Neural cell (in vitro differentiated cells): ENCODE data around the gene NRP2. TPM values are rescaled to one million over a fixed set of nuclear protein-coding genes. Genes with fewer than 3 reads are reported as not detected.

Source experiments
- H2AFZ ChIP-seq: fragments of 200-600, 300-800 bp; sonication (generic), shearing (Covaris generic); 2 replicates; pipeline ENCODE4 v1.6.0; 2014; ENCODE audit warnings: low read depth, mild to moderate bottlenecking, antibody characterized with exemption, low read length, moderate library complexity
- H3F3A ChIP-seq: fragments of 200-600 bp; shearing (Covaris generic); 2 replicates; pipeline ENCODE4 v1.6.1; 2016; ENCODE audit warnings: mild to moderate bottlenecking, moderate library complexity, mixed read lengths, antibody characterized with exemption, low read length; ENCODE audit not compliant: insufficient read depth, poor library complexity, severe bottlenecking
- H3K27ac ChIP-seq: fragments of 200-600, 300-800 bp; sonication (generic), shearing (Covaris generic); 2 replicates; pipeline ENCODE4 v1.5.1; 2014; ENCODE audit warnings: mild to moderate bottlenecking, low read length, moderate library complexity
- H3K27me3 ChIP-seq: fragments of 300-800, 200-600 bp; sonication (generic), shearing (Covaris generic); 2 replicates; pipeline ENCODE4 v1.6.0; 2014; ENCODE audit warnings: mild to moderate bottlenecking, low read depth, low read length, moderate library complexity; ENCODE audit not compliant: insufficient read depth
- H3K36me3 ChIP-seq: fragments of 300-800, 200-600 bp; sonication (generic), shearing (Covaris generic); 2 replicates; pipeline ENCODE4 v1.5.1; 2014; ENCODE audit warnings: mild to moderate bottlenecking, antibody characterized with exemption, low read length, moderate library complexity; ENCODE audit not compliant: insufficient read depth
- H3K4me2 ChIP-seq: fragments of 300-800, 200-600 bp; sonication (generic), shearing (Covaris generic); 2 replicates; pipeline ENCODE4 v1.6.0; 2014; ENCODE audit warnings: mild to moderate bottlenecking, low read length
- H3K4me3 ChIP-seq: fragments of 300-800, 200-600 bp; sonication (generic), shearing (Covaris generic); 2 replicates; pipeline ENCODE4 v1.5.1; 2014; ENCODE audit warnings: mild to moderate bottlenecking, low read length, moderate library complexity
- H3K79me2 ChIP-seq: fragments of 200-600 bp; shearing (Covaris generic); replicated peaks from 2 replicates; pipeline ENCODE4 v1.6.0; 2014; ENCODE audit warnings: mild to moderate bottlenecking, low read length, moderate library complexity; ENCODE audit not compliant: insufficient read depth
- H3K9ac ChIP-seq: fragments of 300-800, 200-600 bp; sonication (generic), shearing (Covaris generic); 2 replicates; pipeline ENCODE4 v1.6.1; 2016; ENCODE audit warnings: mild to moderate bottlenecking, low read length, mixed read lengths
- H3K9me2 ChIP-seq: fragments of 200-600 bp; shearing (Covaris generic); 2 replicates; pipeline ENCODE4 v1.6.1; 2016; ENCODE audit warnings: mild to moderate bottlenecking, low read length, mixed read lengths; ENCODE audit not compliant: insufficient read depth
- H3K9me3 ChIP-seq: fragments of 200-600, 300-800 bp; sonication (generic), shearing (Covaris generic); 2 replicates; pipeline ENCODE4 v1.6.1; 2016; ENCODE audit warnings: mild to moderate bottlenecking, mixed run types, low read length, moderate library complexity, mixed read lengths
- H4K20me1 ChIP-seq: fragments of 200-600 bp; shearing (Covaris generic); 2 replicates; pipeline ENCODE4 v1.6.1; 2016; ENCODE audit warnings: mild to moderate bottlenecking, mixed run types; ENCODE audit not compliant: insufficient read depth
- EP300 ChIP-seq: fragments of 450-650 bp; conservative IDR thresholded peaks from 2 replicates; pipeline ENCODE4 v1.6.1; 2014; ENCODE audit warnings: antibody characterized with exemption, mild to moderate bottlenecking, moderate library complexity; ENCODE audit not compliant: poor library complexity, severe bottlenecking
- EZH2 ChIP-seq: fragments of 200-600, 300-800 bp; shearing (Covaris generic), sonication (generic); IDR thresholded peaks from 2 replicates; pipeline ENCODE4 v1.6.1; 2014; ENCODE audit warnings: antibody characterized with exemption, low read length, borderline replicate concordance, mild to moderate bottlenecking; ENCODE audit not compliant: insufficient read depth, poor library complexity, severe bottlenecking
- MXI1 ChIP-seq: fragments of 450-650 bp; conservative IDR thresholded peaks from 2 replicates; pipeline ENCODE4 v1.6.1; 2014; ENCODE audit warnings: antibody characterized with exemption, mild to moderate bottlenecking; ENCODE audit not compliant: poor library complexity, severe bottlenecking
- POLR2AphosphoS5 ChIP-seq: IDR thresholded peaks from 2 replicates; pipeline ENCODE4 v1.6.1; 2012
- RAD21 ChIP-seq: fragments of 450-650 bp; conservative IDR thresholded peaks from 2 replicates; pipeline ENCODE4 v1.6.1; 2014; ENCODE audit warnings: antibody characterized with exemption, mild to moderate bottlenecking, moderate library complexity
- REST ChIP-seq: IDR thresholded peaks from 2 replicates; pipeline ENCODE4 v1.6.1; 2012; ENCODE audit warnings: borderline replicate concordance
- SMC3 ChIP-seq: fragments of 450-650 bp; conservative IDR thresholded peaks from 2 replicates; pipeline ENCODE4 v1.6.1; 2014; ENCODE audit warnings: antibody characterized with exemption, mild to moderate bottlenecking, moderate library complexity; ENCODE audit not compliant: poor library complexity
- TAF1 ChIP-seq: IDR thresholded peaks from 2 replicates; pipeline ENCODE4 v1.6.1; 2012; ENCODE audit warnings: low read depth
- polyA plus RNA-seq: library from polyadenylated mRNA; depleted of rRNA; stranded (reverse); fragments of >200 nt; gene quantifications from 2 replicates; pipeline ENCODE4 v1.2.3, GENCODE V29; 2014
- TF ChIP-seq, protein P1 (sequence below): fragments of 450-650 bp; IDR thresholded peaks from 2 replicates; pipeline ENCODE4 v1.5.1; 2014; ENCODE audit warnings: antibody characterized with exemption, mild to moderate bottlenecking, moderate library complexity; ENCODE audit not compliant: poor library complexity, severe bottlenecking

Gene NRP2
- polyA plus RNA-seq, 1 donor from 2014 or later = 30.2 TPM

GRCh38 chr2:205815673-205816072 is 133.4 kb downstream of the NRP2 start:
- Histone ChIP-seq H3K9ac (no peak overlapping the region), H3K79me2 (no peaks in the 10 kb centered on the region), H3K27ac (peak overlapping the region; percentile 42), H3K36me3 (no peaks in the 10 kb centered on the region), H2AFZ (no peak overlapping the region), H4K20me1 (no peaks in the 10 kb centered on the region), H3F3A (no peaks in the 10 kb centered on the region), H3K27me3 (no peaks in the 10 kb centered on the region), H3K4me2 (peak overlapping the region; percentile 27), H3K4me3 (peak overlapping the region; percentile 33), H3K9me3 (no peaks in the 10 kb centered on the region), H3K9me2 (no peaks in the 10 kb centered on the region)
- TF ChIP-seq, protein P1, sequence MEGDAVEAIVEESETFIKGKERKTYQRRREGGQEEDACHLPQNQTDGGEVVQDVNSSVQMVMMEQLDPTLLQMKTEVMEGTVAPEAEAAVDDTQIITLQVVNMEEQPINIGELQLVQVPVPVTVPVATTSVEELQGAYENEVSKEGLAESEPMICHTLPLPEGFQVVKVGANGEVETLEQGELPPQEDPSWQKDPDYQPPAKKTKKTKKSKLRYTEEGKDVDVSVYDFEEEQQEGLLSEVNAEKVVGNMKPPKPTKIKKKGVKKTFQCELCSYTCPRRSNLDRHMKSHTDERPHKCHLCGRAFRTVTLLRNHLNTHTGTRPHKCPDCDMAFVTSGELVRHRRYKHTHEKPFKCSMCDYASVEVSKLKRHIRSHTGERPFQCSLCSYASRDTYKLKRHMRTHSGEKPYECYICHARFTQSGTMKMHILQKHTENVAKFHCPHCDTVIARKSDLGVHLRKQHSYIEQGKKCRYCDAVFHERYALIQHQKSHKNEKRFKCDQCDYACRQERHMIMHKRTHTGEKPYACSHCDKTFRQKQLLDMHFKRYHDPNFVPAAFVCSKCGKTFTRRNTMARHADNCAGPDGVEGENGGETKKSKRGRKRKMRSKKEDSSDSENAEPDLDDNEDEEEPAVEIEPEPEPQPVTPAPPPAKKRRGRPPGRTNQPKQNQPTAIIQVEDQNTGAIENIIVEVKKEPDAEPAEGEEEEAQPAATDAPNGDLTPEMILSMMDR = no peak
- TF ChIP-seq MXI1 (no peak), RAD21 (peak; percentile 8), EP300 (no peak), EZH2 (no peak), REST (no peak), POLR2AphosphoS5 (peak; percentile 73), TAF1 (no peak), SMC3 (no peak)

GRCh38 chr2:205816268-205816667 is 134.0 kb downstream of the NRP2 start:
- Histone ChIP-seq H2AFZ (no peak overlapping the region), H3K27ac (peak overlapping the region; percentile 17), H3K9me2 (no peaks in the 10 kb centered on the region), H3K9me3 (no peaks in the 10 kb centered on the region), H3K9ac (no peak overlapping the region), H3K36me3 (no peaks in the 10 kb centered on the region), H4K20me1 (no peaks in the 10 kb centered on the region), H3F3A (no peaks in the 10 kb centered on the region), H3K79me2 (no peaks in the 10 kb centered on the region), H3K4me3 (peak overlapping the region; percentile 33), H3K4me2 (no peak overlapping the region), H3K27me3 (no peaks in the 10 kb centered on the region)
- no peak for TF ChIP-seq POLR2AphosphoS5
- TF ChIP-seq EP300 = no peak
- TF ChIP-seq EZH2 = no peak
- TF ChIP-seq TAF1 = no peak
- TF ChIP-seq, protein P1 = no peak
- TF ChIP-seq SMC3 = no peak
- TF ChIP-seq REST = no peak
- TF ChIP-seq RAD21 = no peak
- no peak for TF ChIP-seq MXI1
